GM12878 (cell line): ENCODE data around the gene PGM2L1. TPM values are rescaled to one million over a fixed set of nuclear protein-coding genes. Genes with fewer than 3 reads are reported as not detected.
A peak's percentile ranks its signal among the peaks of the same experiment; 100 is the strongest.

Experiments
- ATAC-seq: fragments of 200-7000 bp; cut with Tn5 transposase; 3 replicates; pipeline ENCODE4 v1.9.1; 2020; ENCODE audit warnings: mild to moderate bottlenecking, moderate library complexity
- Bru-seq: library from RNA; stranded (reverse); fragments of 400-500 nt; gene quantifications from one replicate; lab custom pipeline; 2021; lab: Mats Ljungman, UMichigan
- BruChase-seq, 2 experiments: library from RNA; stranded (reverse); fragments of 400-500 nt; gene quantifications; one replicate each; lab custom pipeline; 2021; lab: Mats Ljungman, UMichigan
- BruUV-seq: library from RNA; stranded (reverse); fragments of 400-500 nt; replicated peaks from 2 replicates; lab custom pipeline; 2021; lab: Mats Ljungman, UMichigan
- CTCF ChIA-PET: fragments of 300-600 bp; sonication (Branson Sonifier 250); formaldehyde crosslinking; extraction: SDS; loops from one replicate; lab custom pipeline; 2021; ENCODE audit warnings: inconsistent platforms; lab: Yijun Ruan, JAX
- POLR2A ChIA-PET: fragments of 350-600 bp; formaldehyde crosslinking; extraction: SDS; loops from one replicate; lab custom pipeline; 2021; ENCODE audit warnings: inconsistent platforms; lab: Charles Lee
- RAD21 ChIA-PET: fragments of 300-600 bp; sonication (Branson Sonifier 250); formaldehyde crosslinking; loops from one replicate; lab custom pipeline; 2023; ENCODE audit warnings: antibody characterized with exemption; ENCODE audit not compliant: unreplicated experiment; lab: Charles Lee
- SMC1A ChIA-PET: fragments of 300-600 bp; sonication (Branson Sonifier 250); formaldehyde crosslinking; loops from one replicate; lab custom pipeline; 2023; ENCODE audit not compliant: unreplicated experiment, uncharacterized antibody; lab: Charles Lee
- DNase-seq: peaks from one replicate; pipeline ENCODE4 v3.0.0-alpha.2; 2011; ENCODE audit warnings: low read depth, low spot score
- FAIRE-seq: peaks from 3 replicates; lab custom pipeline; 2011; peaks lifted over from hg19 to GRCh38; lab: Jason Lieb, UNC
- H2AFZ ChIP-seq: 2 replicates; pipeline ENCODE4 v1.6.0; 2011; ENCODE audit warnings: low read depth, low read length, control low read depth; ENCODE audit not compliant: control insufficient read depth
- H3K27ac ChIP-seq: 2 replicates; pipeline ENCODE4 v1.5.1; 2011; ENCODE audit warnings: control low read depth; ENCODE audit not compliant: control insufficient read depth, insufficient read depth
- H3K27me3 ChIP-seq, 2 experiments: replicated peaks in 1 of 2; 2 replicates each; pipeline versions ENCODE4 v1.6.0 to v1.6.1; 2011; ENCODE audit warnings: low read length in 1 of 2; ENCODE audit not compliant: control insufficient read depth in 2 of 2, insufficient read depth in 2 of 2
- H3K36me3 ChIP-seq, 2 experiments: 2 replicates each; pipeline ENCODE4 v1.5.1; 2011; ENCODE audit warnings: low read length in 1 of 2; ENCODE audit not compliant: control insufficient read depth in 2 of 2, insufficient read depth in 2 of 2
- H3K4me1 ChIP-seq: 2 replicates; pipeline ENCODE4 v1.6.1; 2011; ENCODE audit warnings: mild to moderate bottlenecking, low read length, moderate library complexity, mixed read lengths; ENCODE audit not compliant: control insufficient read depth, insufficient read depth
- H3K4me2 ChIP-seq: 2 replicates; pipeline ENCODE4 v1.6.0; 2011; ENCODE audit warnings: control low read depth; ENCODE audit not compliant: control insufficient read depth, insufficient read depth
- H3K4me3 ChIP-seq: fragments of 200-600 bp; sonication (generic); 2 replicates; pipeline ENCODE4 v1.5.1; 2016
- H3K79me2 ChIP-seq: 2 replicates; pipeline ENCODE4 v1.6.0; 2011; ENCODE audit warnings: low read length; ENCODE audit not compliant: control insufficient read depth, insufficient read depth
- H3K9ac ChIP-seq: 2 replicates; pipeline ENCODE4 v1.8.0; 2011; ENCODE audit warnings: low read length, control low read depth, mixed read lengths; ENCODE audit not compliant: control insufficient read depth, insufficient read depth
- H3K9me3 ChIP-seq: replicated peaks from 3 replicates; pipeline ENCODE4 v1.5.1; 2011; ENCODE audit warnings: mild to moderate bottlenecking, low read length; ENCODE audit not compliant: control insufficient read depth, insufficient read depth
- H4K20me1 ChIP-seq: 2 replicates; pipeline ENCODE4 v1.6.0; 2011; ENCODE audit not compliant: control insufficient read depth, insufficient read depth
- CBX5 ChIP-seq: sonication (generic); IDR thresholded peaks from 2 replicates; pipeline ENCODE4 v1.6.1; 2016; ENCODE audit warnings: low read depth, moderate library complexity, mild to moderate bottlenecking, inconsistent platforms
- CHD2 ChIP-seq: IDR thresholded peaks from 2 replicates; pipeline ENCODE4 v1.6.1; 2011; ENCODE audit warnings: low read depth, low read length, improper control_type of control experiment, borderline replicate concordance
- EZH2 ChIP-seq: IDR thresholded peaks from 2 replicates; pipeline ENCODE4 v1.6.1; 2012; ENCODE audit warnings: low read depth, mild to moderate bottlenecking, control low read depth, inconsistent platforms, low read length, borderline replicate concordance; ENCODE audit not compliant: control insufficient read depth
- GABPA ChIP-seq: IDR thresholded peaks from 2 replicates; pipeline ENCODE4 v1.6.1; 2014; ENCODE audit warnings: antibody characterized with exemption, low read depth, mild to moderate bottlenecking, inconsistent platforms
- HSF1 ChIP-seq: fragments of 150-350 bp; IDR thresholded peaks from 2 replicates; pipeline ENCODE4 v1.6.1; 2014; ENCODE audit warnings: mild to moderate bottlenecking, low read depth, low read length
- NR2C2 ChIP-seq: IDR thresholded peaks from 2 replicates; pipeline ENCODE4 v1.6.1; 2011; ENCODE audit warnings: borderline replicate concordance, low read depth; ENCODE audit not compliant: control insufficient read depth, insufficient read length
- POLR2AphosphoS2 ChIP-seq: IDR thresholded peaks from 2 replicates; pipeline ENCODE4 v1.6.1; 2011; ENCODE audit warnings: low read depth, mild to moderate bottlenecking, low read length, improper control_type of control experiment, moderate library complexity
- SKIL ChIP-seq: fragments of 450-650 bp; IDR thresholded peaks from 2 replicates; pipeline ENCODE4 v1.6.1; 2017; ENCODE audit warnings: mild to moderate bottlenecking, low read depth, inconsistent platforms; ENCODE audit not compliant: poor library complexity, severe bottlenecking
- SMAD5 ChIP-seq: IDR thresholded peaks from 2 replicates; pipeline ENCODE4 v1.6.1; 2016; ENCODE audit warnings: antibody characterized with exemption, low read depth
- SMC3 ChIP-seq: IDR thresholded peaks from 2 replicates; pipeline ENCODE4 v1.6.1; 2011; ENCODE audit warnings: low read length, improper control_type of control experiment, borderline replicate concordance
- WGBS: methylation state at CpG from one replicate; pipeline ENCODE4 v1.1.6; 2016; ENCODE audit warnings: low lambda C conversion rate; ENCODE audit not compliant: insufficient replicate concordance, insufficient coverage; ENCODE audit errors: missing lambda C conversion rate; 5-methylcytosine and 5-hydroxymethylcytosine counted together
- in situ Hi-C: fragments of 300-500 bp; cut with MboI; formaldehyde crosslinking; loops from 9 replicates; pipeline ENCODE4 v1.14.3; 2018; ENCODE audit warnings: mixed read lengths
- intact Hi-C: fragments of 100-400 bp; cut with micrococcal nuclease; formaldehyde crosslinking; loops from one replicate; pipeline ENCODE4 v1.14.2; 2022; ENCODE audit not compliant: unreplicated experiment
- long read RNA-seq, 2 experiments: library from polyadenylated mRNA; unstranded; transcript quantifications; one replicate each; pipeline ENCODE4 v2.0.0, GENCODE V29; 2019 to 2020
- polyA minus RNA-seq, 3 experiments: library from RNA; depleted of rRNA, polyadenylated mRNA; stranded (reverse); fragments of >200 nt; gene quantifications; 2 replicates each; pipeline ENCODE4 v1.2.3, GENCODE V29; 2011
- polyA plus RNA-seq, 11 experiments: library from polyadenylated mRNA; depleted of rRNA in 4 of 11; unstranded in 6 of 11; stranded (reverse) in 5 of 11; fragments of >200 nt; fragmentation: Nextera tagmentation in 4 of 11; fragmentation: Illumina TruSeq in 1 of 11; extraction: Ambion mirVana in 4 of 11; extraction: Trizol in 1 of 11; gene quantifications; 1 replicate in 1 of 11; 2 replicates in 10 of 11; pipeline versions ENCODE4 v1.2.1 to v1.2.3, GENCODE V29; 2011 to 2016; ENCODE audit warnings: inconsistent platforms in 2 of 11, missing spikeins in 2 of 11, low read depth in 1 of 11
- total RNA-seq, 4 experiments: library from RNA; depleted of rRNA in 3 of 4; stranded (reverse); fragments of >200 nt in 3 of 4; fragmentation: Illumina TruSeq in 1 of 4; extraction: Trizol in 1 of 4; gene quantifications; 2 replicates each; pipeline versions ENCODE4 v1.2.1 to v1.2.3, GENCODE V29; 2013 to 2021
- TF ChIP-seq, protein P1 (sequence below), 3 experiments: IDR thresholded peaks in 2 of 3; conservative IDR thresholded peaks in 1 of 3; 2 replicates each; pipeline ENCODE4 v1.5.1; 2011; ENCODE audit warnings: low read depth in 3 of 3, low read length in 3 of 3, mild to moderate bottlenecking in 3 of 3, control low read depth in 2 of 3, moderate library complexity in 2 of 3, inconsistent platforms in 1 of 3, mixed read lengths in 1 of 3; ENCODE audit not compliant: control insufficient read depth in 2 of 3, insufficient read depth in 1 of 3; ENCODE audit errors: extremely low read depth in 1 of 3

PGM2L1 gene
- total RNA-seq (2013; cell fraction: nucleolus; rRNA removed): 0.10 and 0.63 TPM in 2 replicates
- total RNA-seq (2014; rRNA removed): 0.05 and 0.11 TPM in 2 replicates
- 0.13 and 0.14 TPM in 2 replicates for total RNA-seq (2014; rRNA removed; fragmentation: Illumina TruSeq; extraction: Trizol)
- 0.03 and 0.13 TPM in 2 replicates for total RNA-seq (2021)
- 0.09 TPM for polyA plus RNA-seq (2011; ENCODE audit: low read depth)
- polyA plus RNA-seq (2011; rRNA removed): 0.10 and 0.14 TPM in 2 replicates
- 0.03 and 0.08 TPM in 2 replicates for polyA plus RNA-seq (2011; cell fraction: cytosol; rRNA removed)
- 0.01 and 0.18 TPM in 2 replicates for polyA plus RNA-seq (2011; cell fraction: nucleus; rRNA removed)
- polyA plus RNA-seq (2012): 0.07 and 0.08 TPM in 2 replicates
- polyA plus RNA-seq (2014; fragmentation: Illumina TruSeq; extraction: Trizol): 0.13 and 0.19 TPM in 2 replicates
- polyA plus RNA-seq (2014; fragmentation: Nextera tagmentation; extraction: Ambion mirVana): under 1 TPM in 1 of 2 experiments, not detected in 1; 0.04 TPM
- polyA plus RNA-seq (2014; rRNA removed): 0.04 and 0.05 TPM in 2 replicates
- polyA plus RNA-seq (2016; fragmentation: Nextera tagmentation; extraction: Ambion mirVana): under 1 TPM; 0.15 to 0.20 TPM
- 0.15 and 0.36 TPM in 2 replicates for polyA minus RNA-seq (2011; rRNA and poly(A)+ RNA removed)
- polyA minus RNA-seq (2011; cell fraction: cytosol; rRNA and poly(A)+ RNA removed): not detected in 2 replicates
- 0.36 and 0.48 TPM in 2 replicates for polyA minus RNA-seq (2011; cell fraction: nucleus; rRNA and poly(A)+ RNA removed)
- percentile 28 among the genes with signal in this experiment for Bru-seq, nascent RNA
- BruChase-seq, experiment 1, labeled RNA remaining after a 6-hour chase: percentile 28 among the genes with signal in this experiment
- percentile 31 among the genes with signal in this experiment for BruChase-seq, experiment 2, labeled RNA remaining after a 2-hour chase
- long read RNA-seq, experiment 1: 0 reads
- long read RNA-seq, experiment 2: 0 reads

DNA sequence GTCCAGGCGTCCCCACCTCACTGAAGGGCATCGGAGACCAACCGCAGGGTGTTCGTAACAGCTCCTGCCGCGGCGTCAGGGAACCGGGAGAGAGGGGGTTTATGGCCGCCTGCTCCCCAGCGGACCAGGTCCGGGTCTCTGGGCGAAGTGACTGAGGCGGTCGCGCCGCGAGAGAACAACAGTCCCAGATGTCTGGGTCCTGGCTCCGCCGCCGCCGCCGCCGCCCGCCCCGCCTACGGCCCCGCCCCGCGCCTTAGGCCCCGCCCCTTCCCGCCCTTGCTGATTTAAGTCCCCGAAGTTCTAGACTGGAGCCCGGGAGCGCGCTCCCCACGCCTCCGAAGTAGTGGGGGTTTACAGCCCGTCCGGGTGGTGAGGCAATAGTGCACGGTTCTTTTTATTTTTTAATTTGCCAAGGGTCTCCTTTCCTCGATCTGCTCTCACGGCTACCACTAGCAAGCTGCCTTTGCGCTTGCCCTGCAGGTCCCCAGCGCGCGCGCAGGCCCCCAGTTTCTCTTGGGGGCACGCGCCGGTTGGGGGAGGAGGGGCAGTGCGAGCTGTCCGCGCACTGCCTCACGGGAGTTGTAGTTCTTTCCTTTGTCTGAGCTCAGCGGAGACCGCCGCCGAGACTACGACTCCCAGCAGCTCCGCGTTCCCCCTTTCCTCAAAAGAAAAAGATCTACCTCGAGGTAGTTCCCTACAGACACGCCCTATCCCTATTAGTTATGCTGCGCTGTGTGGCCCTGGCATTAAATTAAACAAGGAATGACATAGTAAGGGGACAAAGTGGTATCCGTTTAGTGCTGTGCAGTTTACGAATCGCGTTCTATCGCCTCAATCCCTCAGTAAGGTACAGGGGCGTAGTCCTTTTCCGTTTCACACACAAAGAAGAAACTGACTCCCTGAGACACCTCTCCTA lies at the start of gene PGM2L1:
Gene PGM2L1, minus strand, starts transcription at position 190 of the 916 bp plus-strand sequence. CDS start 272 bp downstream, outside the sequence.
- CTCF ChIA-PET: interaction anchor here (0.6 to 3.4 kb wide), 8 partner anchors 8 to 77 kb away, joined by 3 to 34 read pairs (median 5); no protein-coding TSS in a partner anchor
- peak within 1 kb of the TSS; percentile 51; the same call in 1 of the 2 replicates for H3K9ac ChIP-seq
- H3K4me2 ChIP-seq: peak within 1 kb of the TSS; percentile 96
- POLR2A ChIA-PET: interaction anchor here (0.7 to 1.1 kb wide), 3 partner anchors 19 to 1475 kb away, joined by 3 to 7 read pairs (median 4); partner anchors contain the start of gene LIPT2
- H3K27me3 ChIP-seq: no peaks in the 10 kb centered on the region
- 2% methylated on average over 47 of the region's 71 CpGs for whole genome bisulfite sequencing
- H3K79me2 ChIP-seq: no peaks in the 10 kb centered on the region
- peak within 1 kb of the TSS; percentile 100 for H2AFZ ChIP-seq
- intact Hi-C loops (no loop called here), in situ Hi-C loops (no loop called here)
- peak; percentile 84 for DNase-seq
- H3K4me1 ChIP-seq: no peaks in the 10 kb centered on the region
- H3K36me3 ChIP-seq: no peaks in the 10 kb centered on the region
- 0 out of 2 replicates have a peak within 1 kb of the TSS, but pooled peaks have one; percentile 27 for H3K27ac ChIP-seq
- peak within 1 kb of the TSS; percentile 80 for H3K4me3 ChIP-seq
- FAIRE-seq: peak; percentile 80
- RAD21 ChIA-PET: interaction anchor here (0.7 to 1.1 kb wide), 5 partner anchors 9 to 194 kb away, joined by 3 to 11 read pairs (median 3); partner anchors contain the start of gene POLD3
- no TSS peak for BruUV-seq
- SMC1A ChIA-PET: interaction anchor here (0.6 to 2.1 kb wide), 7 partner anchors 8 to 334 kb away, joined by 3 to 8 read pairs (median 4); no protein-coding TSS in a partner anchor
- no peaks in the 10 kb centered on the region for H4K20me1 ChIP-seq
- ATAC-seq: peak; percentile 96
- no peaks in the 10 kb centered on the region for H3K9me3 ChIP-seq
- TF ChIP-seq GABPA (0 out of 2 replicates have a peak, but pooled peaks have one; percentile 31), SMAD5 (no peak), CBX5 (no peak), EZH2 (no peak), HSF1 (no peak), NR2C2 (no peak), CHD2 (peak; percentile 95), SKIL (no peak), POLR2AphosphoS2 (no peak), SMC3 (no peak)
- TF ChIP-seq, protein P1, sequence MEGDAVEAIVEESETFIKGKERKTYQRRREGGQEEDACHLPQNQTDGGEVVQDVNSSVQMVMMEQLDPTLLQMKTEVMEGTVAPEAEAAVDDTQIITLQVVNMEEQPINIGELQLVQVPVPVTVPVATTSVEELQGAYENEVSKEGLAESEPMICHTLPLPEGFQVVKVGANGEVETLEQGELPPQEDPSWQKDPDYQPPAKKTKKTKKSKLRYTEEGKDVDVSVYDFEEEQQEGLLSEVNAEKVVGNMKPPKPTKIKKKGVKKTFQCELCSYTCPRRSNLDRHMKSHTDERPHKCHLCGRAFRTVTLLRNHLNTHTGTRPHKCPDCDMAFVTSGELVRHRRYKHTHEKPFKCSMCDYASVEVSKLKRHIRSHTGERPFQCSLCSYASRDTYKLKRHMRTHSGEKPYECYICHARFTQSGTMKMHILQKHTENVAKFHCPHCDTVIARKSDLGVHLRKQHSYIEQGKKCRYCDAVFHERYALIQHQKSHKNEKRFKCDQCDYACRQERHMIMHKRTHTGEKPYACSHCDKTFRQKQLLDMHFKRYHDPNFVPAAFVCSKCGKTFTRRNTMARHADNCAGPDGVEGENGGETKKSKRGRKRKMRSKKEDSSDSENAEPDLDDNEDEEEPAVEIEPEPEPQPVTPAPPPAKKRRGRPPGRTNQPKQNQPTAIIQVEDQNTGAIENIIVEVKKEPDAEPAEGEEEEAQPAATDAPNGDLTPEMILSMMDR (IDR thresholded peaks at IDR 0.05 in 2 of 3, conservative IDR thresholded peaks at IDR 0.05 in 1 of 3; ENCODE audit: control insufficient read depth in 2 of 3, extremely low read depth in 1 of 3, insufficient read depth in 1 of 3, low read depth in 3 of 3, low read length in 3 of 3): no peak
